Measurements from ENCODE around the gene HHATL. TPM values are rescaled to one million over a fixed set of nuclear protein-coding genes. Genes with fewer than 3 reads are reported as not detected.

HHATL gene
- total and polyA plus RNA-seq, 10 donors, result 0.13 to 0.42 TPM; not detected in 8

DNA sequence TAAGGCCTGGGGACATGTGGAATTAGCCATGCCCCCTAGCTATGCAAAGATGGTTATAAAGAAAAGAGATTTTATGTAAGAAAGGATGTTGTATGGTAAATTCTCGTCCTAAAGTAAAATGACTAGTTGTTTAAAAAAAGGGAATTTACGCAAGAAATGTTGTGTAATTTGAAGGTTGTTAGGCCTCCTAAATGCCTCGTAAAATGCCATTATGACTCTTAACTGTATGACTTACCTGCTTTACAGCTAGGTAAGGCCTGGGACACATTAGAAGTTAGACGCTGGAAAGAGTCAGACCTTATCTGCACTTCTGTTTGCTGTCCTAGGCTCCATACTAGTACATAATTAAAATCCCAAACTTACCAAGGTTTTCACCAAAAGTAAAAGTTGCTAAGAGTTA, 17.5 kb upstream of the HHATL start:
- TF ChIP-seq, protein P1, sequence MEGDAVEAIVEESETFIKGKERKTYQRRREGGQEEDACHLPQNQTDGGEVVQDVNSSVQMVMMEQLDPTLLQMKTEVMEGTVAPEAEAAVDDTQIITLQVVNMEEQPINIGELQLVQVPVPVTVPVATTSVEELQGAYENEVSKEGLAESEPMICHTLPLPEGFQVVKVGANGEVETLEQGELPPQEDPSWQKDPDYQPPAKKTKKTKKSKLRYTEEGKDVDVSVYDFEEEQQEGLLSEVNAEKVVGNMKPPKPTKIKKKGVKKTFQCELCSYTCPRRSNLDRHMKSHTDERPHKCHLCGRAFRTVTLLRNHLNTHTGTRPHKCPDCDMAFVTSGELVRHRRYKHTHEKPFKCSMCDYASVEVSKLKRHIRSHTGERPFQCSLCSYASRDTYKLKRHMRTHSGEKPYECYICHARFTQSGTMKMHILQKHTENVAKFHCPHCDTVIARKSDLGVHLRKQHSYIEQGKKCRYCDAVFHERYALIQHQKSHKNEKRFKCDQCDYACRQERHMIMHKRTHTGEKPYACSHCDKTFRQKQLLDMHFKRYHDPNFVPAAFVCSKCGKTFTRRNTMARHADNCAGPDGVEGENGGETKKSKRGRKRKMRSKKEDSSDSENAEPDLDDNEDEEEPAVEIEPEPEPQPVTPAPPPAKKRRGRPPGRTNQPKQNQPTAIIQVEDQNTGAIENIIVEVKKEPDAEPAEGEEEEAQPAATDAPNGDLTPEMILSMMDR (IDR thresholded peaks at IDR 0.05 in 8 of 11, conservative IDR thresholded peaks at IDR 0.05 in 3 of 11), result no peak
- TF ChIP-seq POLR2A (IDR thresholded peaks at IDR 0.05), result no peak
- no peak for TF ChIP-seq POLR2AphosphoS5 (IDR thresholded peaks at IDR 0.05)
- Histone ChIP-seq H3K36me3 (no peaks in the 10 kb centered on the region), H3K4me1 (no peaks in the 10 kb centered on the region), H3K27me3 (replicated peaks in 1 of 7) (no peaks in the 10 kb centered on the region), H3K4me3 (no peak overlapping the region), H3K27ac (no peak overlapping the region), H3K9me3 (no peaks in the 10 kb centered on the region)
- intact Hi-C loops (cut with DNase I; ENCODE audit: low total_unique reads), result no loop called here
- 61 to 88% (median 72%) methylated on average over 4 of the region's 4 CpGs for WGBS, 5 donors
- no peak for DNase-seq

DNA sequence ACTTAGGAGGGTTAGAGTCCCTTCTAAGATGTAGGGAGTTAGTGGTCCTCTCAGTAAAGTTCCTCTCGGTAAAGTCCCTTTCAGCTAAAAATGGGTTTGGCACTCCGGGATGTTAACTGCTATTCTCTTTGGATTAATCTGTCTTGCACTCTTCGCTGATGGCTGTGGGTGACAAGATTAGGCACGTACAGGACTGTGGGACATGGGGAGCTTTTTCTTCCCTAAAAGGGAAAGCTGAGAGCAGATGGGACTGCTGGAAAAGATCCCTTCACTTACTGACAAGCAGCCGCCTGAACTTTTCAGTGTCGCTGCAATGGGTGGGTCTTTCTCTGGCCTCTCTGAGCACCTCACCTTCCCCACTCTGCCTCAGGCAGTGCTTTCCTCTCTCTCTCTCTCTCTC, 16.4 kb upstream of the HHATL start:
- Histone ChIP-seq H3K27me3 (replicated peaks in 1 of 7) (no peaks in the 10 kb centered on the region), H3K4me1 (no peaks in the 10 kb centered on the region), H3K4me3 (no peak overlapping the region), H3K9me3 (no peaks in the 10 kb centered on the region), H3K27ac (no peak overlapping the region), H3K36me3 (no peaks in the 10 kb centered on the region)
- intact Hi-C loops (cut with DNase I; ENCODE audit: low total_unique reads), result no loop called here
- 77 to 84% (median 81%) methylated on average over 6 of the region's 6 CpGs for WGBS, 5 donors
- no peak for DNase-seq
- TF ChIP-seq POLR2AphosphoS5 (IDR thresholded peaks at IDR 0.05), result no peak
- TF ChIP-seq, protein P1 (IDR thresholded peaks at IDR 0.05 in 8 of 11, conservative IDR thresholded peaks at IDR 0.05 in 3 of 11), result no peak
- TF ChIP-seq POLR2A (IDR thresholded peaks at IDR 0.05), result no peak

DNA sequence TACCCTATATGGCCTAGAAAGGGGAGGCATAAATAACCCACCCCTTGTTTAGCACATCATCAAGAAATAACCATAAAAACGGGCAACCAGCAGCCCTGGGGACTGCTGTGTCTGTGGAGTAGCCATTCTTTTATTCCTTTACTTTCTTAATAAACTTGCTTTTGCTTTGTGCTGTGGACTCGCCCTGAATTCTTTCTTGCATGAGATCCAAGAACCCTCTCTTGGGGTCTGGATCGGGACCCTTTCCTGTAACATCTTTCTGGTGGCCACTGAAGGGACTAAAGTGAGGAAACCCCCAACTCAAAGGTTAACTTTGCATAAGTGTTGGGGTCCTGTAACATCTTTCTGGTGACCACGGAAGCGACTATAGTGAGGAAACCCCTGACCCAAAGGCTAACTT, 15.7 kb upstream of the HHATL start:
- DNase-seq, result no peak
- 79 to 88% (median 80%) methylated on average over 5 of the region's 5 CpGs for WGBS, 5 donors
- TF ChIP-seq POLR2A (IDR thresholded peaks at IDR 0.05), result no peak
- TF ChIP-seq, protein P1 (IDR thresholded peaks at IDR 0.05 in 8 of 11, conservative IDR thresholded peaks at IDR 0.05 in 3 of 11), result no peak
- TF ChIP-seq POLR2AphosphoS5 (IDR thresholded peaks at IDR 0.05), result no peak
- Histone ChIP-seq H3K4me3 (no peak overlapping the region), H3K36me3 (no peaks in the 10 kb centered on the region), H3K4me1 (no peaks in the 10 kb centered on the region), H3K27ac (no peak overlapping the region), H3K27me3 (replicated peaks in 1 of 7) (no peaks in the 10 kb centered on the region), H3K9me3 (no peaks in the 10 kb centered on the region)
- intact Hi-C loops (cut with DNase I; ENCODE audit: low total_unique reads), result no loop called here

DNA sequence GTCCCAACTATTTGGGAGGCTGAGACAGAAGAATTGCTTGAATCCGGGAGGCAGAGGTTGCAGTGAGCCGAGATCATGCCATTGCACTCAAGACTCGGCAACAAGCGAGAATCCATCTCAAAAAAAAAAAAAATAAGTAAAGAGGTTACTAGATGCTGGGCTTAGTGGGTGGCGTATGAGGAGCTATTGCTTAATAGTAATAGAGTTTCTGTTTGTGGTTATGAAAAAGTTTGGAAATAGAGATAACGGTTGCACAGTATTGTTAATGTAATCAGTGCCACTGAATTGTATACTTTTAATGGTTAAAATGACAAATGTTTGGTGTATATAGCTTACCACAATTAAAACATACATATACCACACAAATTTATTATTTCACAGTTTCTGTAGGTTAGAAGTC, 14.7 kb upstream of the HHATL start:
- 62 to 92% (median 68%) methylated on average over 6 of the region's 6 CpGs for WGBS, 5 donors

More for the DNA sequence above, 14.7 kb upstream of the HHATL start:
- H3K4me3 ChIP-seq, result no peak overlapping the region
- intact Hi-C loops (cut with DNase I; ENCODE audit: low total_unique reads), result no loop called here
- DNase-seq, result no peak
- H3K9me3 ChIP-seq, result no peaks in the 10 kb centered on the region
- no peaks in the 10 kb centered on the region for H3K27me3 ChIP-seq (replicated peaks in 1 of 7)
- no peak for TF ChIP-seq POLR2AphosphoS5 (IDR thresholded peaks at IDR 0.05)
- TF ChIP-seq POLR2A (IDR thresholded peaks at IDR 0.05), result no peak
- TF ChIP-seq, protein P1 (IDR thresholded peaks at IDR 0.05 in 8 of 11, conservative IDR thresholded peaks at IDR 0.05 in 3 of 11), result no peak
- no peaks in the 10 kb centered on the region for H3K36me3 ChIP-seq
- no peak overlapping the region for H3K27ac ChIP-seq
- H3K4me1 ChIP-seq, result no peaks in the 10 kb centered on the region
